Suprapubic skin (tissue), 4 donors: Measurements from ENCODE around the gene AFF1.

Experiments
- CTCF ChIP-seq, 2 donors: fragments of 200-600 bp in 1 of 2; fragments of 450-650 bp in 1 of 2; sonication (generic) in 1 of 2; IDR thresholded peaks; one replicate each; pipeline ENCODE4 v1.5.1; 2016 to 2019; ENCODE audit warnings: antibody characterized with exemption in 2 of 2, mild to moderate bottlenecking in 1 of 2, moderate library complexity in 1 of 2
- POLR2A ChIP-seq, 2 donors: fragments of 450-650 bp; IDR thresholded peaks; one replicate each; pipeline ENCODE4 v1.6.1; 2017; ENCODE audit warnings: antibody characterized with exemption in 2 of 2, mild to moderate bottlenecking in 2 of 2, moderate library complexity in 2 of 2
- POLR2AphosphoS5 ChIP-seq, 3 donors: sonication (generic); formaldehyde crosslinking; IDR thresholded peaks; one replicate each; pipeline ENCODE4 v1.6.1; 2017; ENCODE audit warnings: antibody characterized with exemption in 3 of 3

DNA sequence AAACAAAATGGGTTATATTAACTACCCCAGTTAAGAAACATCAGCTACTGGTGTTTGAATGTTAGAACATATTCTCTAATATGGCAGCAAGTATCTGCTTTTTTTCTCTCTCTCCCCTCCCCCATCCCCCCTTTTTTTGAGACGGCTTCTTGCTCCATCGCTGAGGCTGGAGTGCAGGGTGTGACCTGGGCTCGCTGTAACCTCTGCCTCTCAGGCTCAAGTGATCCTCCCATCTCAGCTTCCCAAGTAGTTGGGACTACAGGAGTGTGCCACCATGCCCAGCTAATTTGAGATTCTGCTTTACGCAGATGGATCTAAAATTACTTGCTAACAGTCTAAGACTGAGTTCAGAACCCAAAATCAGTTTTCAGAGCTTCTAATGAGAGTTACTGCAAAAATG lies 101.9 kb downstream of the AFF1 start:
- TF ChIP-seq CTCF (IDR thresholded peaks at IDR 0.05) (no peak), POLR2A (IDR thresholded peaks at IDR 0.05) (no peak), POLR2AphosphoS5 (IDR thresholded peaks at IDR 0.05) (no peak)
